Effector CD8-positive, alpha-beta T cell (primary cell): ENCODE data around the gene ACER1.
A peak's percentile ranks its signal among the peaks of the same experiment; 100 is the strongest.
"Not testable (repeated sequence)": the region's sequence is repeated elsewhere in the genome, so short reads cannot be mapped to it uniquely, and the experiment has no call there.

Experiments
- DNase-seq: peaks from one replicate; lab custom pipeline; 2025; lab: John Stamatoyannopoulos, UW

ACER1 gene

DNA sequence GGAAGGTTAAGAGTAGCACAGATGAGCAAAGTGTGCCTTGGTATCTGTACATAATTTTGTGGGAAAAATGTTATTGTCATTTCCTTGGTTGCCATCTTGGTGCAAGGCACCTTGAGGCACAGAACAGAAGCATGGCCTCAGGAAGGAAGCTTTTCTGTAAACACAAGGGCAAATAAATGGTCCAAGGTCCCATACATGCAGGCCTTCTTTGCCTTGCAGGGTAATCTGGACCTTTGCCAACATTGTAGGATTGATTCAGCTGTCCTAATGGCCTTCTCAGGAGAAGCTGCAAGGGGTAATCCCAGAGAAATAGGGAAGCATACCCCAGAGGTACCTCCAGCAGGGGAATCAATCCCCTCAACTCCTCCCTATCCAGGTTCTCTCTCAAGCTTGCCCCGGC is 44.7 kb downstream of the ACER1 start:
- DNase-seq = no peak

DNA sequence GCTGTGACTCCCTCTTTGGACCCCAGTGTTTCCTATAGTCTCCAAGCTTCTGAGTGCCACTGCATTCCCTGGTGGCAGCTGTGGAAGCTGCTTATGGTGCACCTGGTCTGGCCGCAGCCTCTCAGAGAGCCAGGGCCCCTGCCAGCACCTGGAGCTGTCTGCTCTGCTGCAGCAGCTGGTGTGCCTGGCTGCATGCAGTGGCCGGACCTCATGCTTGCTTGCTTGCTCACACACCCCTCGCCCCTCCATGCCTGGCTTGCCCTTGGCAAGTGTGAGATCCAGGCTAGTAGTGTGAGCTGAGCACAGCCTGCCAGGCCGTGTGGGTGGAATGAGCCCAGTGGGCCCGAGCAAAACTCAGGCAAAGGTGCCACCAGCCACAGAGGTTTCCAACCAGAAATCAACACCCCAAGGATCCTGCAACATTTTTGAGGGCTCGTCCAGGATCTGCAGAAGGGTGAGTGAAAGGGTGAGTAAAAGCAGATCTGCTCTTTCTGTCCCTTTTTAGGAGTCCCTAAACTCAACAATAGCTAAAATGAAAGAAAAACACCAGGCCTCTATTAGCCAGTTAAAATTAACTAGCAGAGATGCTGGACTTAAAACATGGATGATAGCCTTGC is 46.0 kb downstream of the ACER1 start:
- no peak for DNase-seq

DNA sequence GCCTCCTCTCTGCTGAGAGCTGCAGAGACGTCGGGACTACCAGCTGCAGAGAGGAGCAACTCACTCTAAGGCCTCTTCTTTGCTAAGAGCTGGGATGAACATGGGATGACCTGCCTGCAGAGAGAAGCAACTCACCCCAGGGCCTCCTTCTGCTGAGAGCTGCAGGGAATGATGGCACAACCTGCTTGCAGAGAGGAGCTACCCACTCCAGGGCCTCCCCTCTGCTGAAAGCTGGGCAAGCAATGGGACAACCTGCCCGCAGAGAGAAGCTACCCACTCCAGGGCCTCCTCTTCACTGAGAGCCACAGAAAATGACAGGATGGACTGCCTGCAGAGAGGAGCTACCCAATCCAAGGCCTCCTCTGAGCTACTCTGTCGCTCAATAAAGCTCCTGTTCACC is 46.7 kb downstream of the ACER1 start:
- DNase-seq = no peak

DNA sequence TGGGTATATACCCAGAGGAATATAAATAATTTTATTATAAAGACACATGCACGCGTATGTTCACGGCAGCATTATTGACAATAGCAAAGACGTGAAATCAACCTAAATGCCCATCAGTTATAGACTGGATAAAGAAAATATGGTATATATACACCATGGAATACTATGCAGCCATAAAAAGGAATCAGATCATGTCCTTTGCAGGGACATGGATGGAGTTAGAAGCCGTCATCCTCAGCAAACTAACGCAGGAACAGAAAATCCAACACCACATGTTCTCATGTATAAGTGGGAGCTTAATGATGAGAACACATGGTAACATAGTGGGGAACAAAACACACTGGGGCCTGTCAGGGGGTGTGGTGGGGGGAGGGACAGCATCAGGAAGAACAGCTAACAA is 51.0 kb downstream of the ACER1 start:
- not testable (repeated sequence) for DNase-seq

DNA sequence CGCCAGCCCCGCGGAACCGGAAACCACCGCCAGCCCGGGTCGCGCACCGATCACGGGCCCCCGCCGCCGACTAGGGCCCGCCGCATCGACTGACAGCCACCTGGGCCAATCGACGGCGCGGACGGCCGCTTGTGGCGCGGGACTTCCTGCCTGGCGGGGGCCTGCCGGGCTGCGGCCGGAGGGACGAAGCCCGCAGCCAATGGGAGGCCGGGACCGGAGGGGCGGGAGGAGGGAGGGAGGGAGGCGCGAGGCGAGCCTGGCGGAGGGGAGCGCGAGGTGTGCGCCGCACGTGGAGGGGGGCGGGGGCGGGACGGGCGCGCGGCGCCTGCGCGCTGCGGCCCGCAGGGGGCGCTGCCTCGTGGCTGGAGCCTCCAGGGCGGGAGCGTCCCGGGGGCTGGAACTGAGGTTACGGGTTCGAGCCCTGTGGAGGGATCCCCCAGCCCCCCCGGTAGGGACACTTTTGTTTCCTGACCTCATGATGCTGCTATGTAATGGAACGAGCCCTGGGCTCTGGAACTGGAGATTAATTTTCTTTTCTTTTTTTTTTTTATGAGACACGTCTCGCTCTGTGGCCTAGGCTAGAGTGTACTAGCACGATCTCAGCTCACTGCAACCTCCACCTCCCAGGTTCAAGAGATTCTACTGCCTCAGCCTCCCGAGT is 53.4 kb downstream of the ACER1 start, which contains the start of gene MLLT1:
Gene MLLT1 (minus strand): TSS at position 45 of the 661 bp plus-strand sequence. CDS start 191 bp downstream, outside the sequence.
- peak; percentile 89 for DNase-seq

DNA sequence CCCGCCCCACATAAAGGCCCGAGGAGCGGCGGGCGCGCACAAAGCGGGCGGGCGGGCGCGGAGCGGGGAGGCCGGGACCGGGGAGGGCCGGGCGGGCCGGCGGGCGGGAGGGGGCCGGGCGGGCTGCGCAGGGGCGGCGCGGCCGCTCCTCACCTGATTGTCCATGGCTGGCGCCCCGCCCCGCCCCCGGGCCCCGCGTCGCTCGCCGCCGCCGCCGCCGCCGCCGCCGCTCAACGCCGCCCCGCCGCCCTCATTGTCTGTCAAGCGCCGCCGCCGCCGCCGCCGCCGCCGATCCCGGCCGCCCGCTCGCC is 53.8 kb downstream of the ACER1 start:
- no peak for DNase-seq

DNA sequence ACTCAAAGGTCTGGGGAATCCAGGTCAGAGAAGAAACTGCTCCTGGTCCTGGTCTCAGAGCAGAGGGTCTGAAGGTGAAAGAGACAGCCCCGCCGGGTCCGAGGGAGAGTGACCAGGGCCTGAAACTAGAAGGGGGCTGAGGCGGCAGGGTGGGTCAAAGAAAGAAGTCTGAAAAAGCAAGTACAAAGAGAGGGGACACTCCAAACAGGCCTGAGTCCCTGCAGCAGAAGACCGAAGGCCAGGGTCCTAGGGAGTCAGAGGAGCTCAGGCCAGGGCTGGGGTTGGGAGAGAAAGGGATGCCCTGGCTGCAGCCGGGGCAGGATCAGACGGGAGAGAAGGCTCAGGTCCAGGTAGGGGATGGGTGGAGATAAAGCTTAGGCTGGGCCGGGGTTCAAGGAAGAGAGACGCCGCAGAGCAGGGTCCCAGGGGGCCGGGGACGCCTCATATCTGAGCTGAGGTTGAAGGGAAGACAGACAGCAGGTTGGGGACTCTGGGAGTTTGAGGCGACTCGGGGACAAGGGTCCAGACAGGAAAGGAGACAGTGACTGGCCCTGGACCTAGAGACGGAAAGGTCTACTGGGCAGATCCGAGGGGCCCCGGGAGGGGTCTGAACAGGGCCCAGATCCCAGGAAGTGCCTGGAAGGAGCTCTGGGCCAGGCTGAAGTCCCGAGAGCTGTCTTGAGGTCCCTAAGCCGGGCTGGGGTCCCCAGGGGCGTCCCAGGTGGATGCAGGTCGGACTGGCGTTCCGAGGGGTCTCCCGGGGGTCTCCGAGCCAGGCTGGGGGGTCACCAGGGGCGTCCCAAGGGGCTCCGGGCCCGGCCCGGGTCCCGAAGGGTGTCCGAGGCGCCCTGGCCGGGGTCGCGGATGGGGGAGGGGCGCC is 54.4 kb downstream of the ACER1 start:
- peak; percentile 27 for DNase-seq

DNA sequence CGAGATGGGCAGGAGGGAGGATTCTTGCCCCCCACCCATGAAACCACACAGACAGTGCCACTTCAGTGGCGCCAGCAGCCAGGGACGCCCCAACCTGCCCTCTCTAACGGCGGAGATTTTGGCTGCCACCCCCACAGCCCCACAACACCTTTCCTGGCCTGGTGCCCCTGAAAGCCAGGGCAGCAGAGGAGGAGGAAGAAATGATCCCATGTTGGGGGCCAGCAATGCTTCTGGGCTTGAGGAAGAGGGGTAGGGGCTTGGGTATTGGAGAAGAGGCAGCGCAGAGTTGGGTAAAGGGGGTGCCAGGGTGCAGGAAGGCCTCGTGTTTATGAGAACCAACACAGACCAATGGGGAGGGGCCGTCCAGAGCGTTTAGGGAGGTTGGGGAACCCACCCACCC is 55.4 kb downstream of the ACER1 start:
- no peak for DNase-seq

DNA sequence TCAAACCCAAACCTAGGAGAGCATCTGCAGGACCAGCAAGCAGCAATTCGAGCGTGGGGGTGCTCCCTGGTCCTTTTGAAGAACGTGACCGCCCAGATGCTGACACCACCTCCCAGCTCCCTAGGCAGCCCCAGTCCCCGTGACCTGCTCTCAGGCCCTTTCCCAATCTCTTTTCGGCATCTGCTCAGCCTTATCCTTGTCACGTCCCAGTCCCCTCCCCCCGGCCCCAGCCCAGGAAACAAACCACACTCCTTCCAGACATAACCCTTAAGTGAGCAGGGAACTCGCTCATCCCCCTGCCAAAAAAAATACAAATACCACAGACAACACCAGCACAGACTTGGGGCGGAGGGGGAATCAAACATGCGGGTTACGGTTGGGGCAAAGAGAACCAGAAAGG is 57.0 kb downstream of the ACER1 start:
- no peak for DNase-seq

DNA sequence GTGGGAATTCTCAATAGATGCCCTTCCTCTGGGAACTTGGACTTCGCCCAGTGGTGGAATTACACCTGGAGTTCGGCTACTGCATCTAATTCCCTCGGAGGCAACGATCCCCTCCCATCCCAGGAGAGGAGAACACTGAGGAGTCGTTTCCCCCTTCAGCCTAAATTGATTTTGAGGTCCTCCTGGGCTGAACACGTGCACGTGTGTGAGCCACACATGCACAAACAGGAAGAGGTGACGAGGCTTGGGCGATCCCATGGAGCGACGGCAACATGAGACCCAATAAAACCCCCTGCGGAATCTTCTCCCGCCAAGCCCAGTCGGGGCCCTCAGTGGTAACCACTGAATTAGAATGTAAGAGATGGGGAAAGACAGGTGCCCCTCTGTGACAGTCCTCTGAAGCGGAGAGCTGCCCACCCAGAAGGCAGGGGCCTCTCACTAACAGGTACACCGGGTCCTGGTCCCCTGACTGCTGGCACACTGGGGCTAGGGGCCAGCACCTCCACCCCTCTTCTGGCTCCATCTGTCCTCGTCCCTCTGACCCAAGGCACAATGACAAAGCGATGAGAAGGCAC is 58.2 kb downstream of the ACER1 start:
- no peak for DNase-seq

DNA sequence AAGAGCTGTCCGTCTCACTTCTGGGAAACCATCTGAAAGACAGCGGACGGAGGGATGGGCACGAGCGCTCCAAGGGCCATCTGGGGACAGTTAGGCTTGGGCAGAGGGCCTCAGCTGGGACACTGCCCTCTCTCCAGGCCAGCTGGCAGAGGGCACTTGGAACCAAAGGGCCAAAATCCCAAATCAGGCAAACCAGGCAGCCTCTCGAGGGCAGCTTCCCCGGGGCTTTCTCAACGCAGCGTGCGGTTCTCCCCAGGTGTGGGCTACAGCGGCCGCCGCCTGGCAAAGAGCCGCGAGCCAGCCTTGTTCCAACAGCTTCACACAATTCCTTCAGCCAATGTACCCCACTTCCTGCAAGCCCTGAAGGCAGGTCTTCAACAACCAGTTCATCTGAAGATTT is 58.7 kb downstream of the ACER1 start:
- DNase-seq = no peak

DNA sequence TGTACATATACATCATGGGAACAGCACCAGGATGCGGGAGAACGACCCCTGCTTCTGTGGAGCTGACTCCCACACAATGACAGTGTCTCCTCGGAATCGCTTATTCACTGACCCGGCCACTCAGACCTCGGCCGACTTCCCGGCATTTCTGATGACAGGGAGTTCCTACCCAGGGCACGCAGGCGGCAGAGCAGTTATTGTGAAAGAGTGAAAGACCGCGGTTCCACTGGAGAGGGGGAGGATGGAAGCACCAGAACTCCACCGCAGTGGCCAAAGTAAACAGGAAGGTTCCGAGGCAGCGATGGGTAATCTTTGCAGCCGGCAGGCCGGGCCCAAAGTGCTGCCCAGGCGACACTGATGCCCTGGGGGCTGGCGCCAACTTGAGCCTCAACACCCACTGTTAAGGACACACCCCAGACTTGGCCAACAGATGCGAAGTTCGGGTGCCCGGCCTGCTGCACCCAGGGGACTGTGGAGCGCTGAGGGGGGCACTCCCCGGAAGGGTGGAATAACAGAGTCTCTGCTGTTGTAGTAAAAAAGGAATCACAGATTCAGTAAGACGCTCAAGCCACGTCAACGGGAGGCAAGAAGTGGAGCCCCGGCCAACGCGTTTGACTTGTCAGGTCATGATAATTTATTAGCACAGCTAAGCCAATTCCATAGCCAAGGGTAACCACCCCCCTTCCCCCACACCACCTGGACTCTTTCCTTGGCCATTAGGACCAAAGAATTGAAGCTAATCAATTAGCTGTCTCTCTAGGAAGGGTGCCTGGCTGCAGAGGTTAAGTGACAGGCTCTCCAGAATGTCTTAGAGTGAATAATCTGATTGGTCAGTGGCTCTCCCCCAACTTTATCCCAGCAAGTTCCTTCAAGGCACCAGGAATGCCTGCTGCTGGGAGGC is 59.5 kb downstream of the ACER1 start:
- DNase-seq = no peak

DNA sequence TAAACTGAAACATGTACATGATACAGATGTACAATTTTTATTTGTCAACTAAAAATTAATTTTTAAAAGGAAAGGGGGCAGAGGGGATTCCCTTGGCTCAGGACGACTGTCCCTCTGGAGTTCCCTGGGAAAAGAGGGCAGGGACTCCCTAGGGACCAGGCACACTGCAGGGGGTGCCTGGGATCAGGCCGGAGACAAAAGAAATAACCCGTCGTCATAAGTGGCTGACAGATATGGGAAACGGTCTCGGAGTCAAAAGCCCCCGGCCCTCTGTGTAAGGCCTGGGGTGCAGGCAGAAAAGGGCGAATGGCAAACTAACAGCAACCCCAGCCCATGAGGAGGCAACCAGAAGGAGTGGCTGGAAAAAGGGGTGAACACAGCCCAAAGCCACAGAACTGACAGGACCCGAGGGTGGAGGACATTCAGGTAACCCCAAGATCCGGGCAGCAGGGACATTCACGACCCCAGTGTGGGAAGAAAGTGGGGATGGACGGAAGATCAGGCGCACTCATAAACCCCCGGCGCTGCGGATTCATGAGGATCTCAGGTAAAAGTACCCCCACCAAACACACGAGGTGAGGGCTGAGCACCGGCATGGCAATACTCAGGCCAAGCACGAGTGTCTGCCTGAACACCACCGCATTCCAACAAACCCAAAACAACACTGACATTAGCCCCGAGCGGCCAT is 60.4 kb downstream of the ACER1 start:
- DNase-seq = no peak

DNA sequence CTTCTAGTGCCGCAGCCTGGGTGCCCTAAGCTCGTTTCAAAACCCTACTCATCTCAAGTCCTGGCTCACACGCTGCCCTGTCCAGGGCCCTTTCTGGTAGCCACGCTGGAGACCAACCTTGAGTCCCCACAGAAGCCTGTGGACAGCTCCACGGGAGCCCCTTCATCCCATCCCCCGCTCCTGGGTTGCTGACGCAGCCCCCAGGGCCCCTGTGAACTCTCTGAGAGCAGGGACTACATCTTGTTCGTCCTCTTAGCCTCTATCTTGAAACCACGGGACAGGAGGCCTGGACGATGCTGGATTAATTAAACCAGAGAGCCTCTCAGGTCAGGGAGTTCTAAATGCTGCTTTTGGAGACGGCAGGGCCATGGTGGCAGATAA is 61.0 kb downstream of the ACER1 start:
- DNase-seq = no peak

DNA sequence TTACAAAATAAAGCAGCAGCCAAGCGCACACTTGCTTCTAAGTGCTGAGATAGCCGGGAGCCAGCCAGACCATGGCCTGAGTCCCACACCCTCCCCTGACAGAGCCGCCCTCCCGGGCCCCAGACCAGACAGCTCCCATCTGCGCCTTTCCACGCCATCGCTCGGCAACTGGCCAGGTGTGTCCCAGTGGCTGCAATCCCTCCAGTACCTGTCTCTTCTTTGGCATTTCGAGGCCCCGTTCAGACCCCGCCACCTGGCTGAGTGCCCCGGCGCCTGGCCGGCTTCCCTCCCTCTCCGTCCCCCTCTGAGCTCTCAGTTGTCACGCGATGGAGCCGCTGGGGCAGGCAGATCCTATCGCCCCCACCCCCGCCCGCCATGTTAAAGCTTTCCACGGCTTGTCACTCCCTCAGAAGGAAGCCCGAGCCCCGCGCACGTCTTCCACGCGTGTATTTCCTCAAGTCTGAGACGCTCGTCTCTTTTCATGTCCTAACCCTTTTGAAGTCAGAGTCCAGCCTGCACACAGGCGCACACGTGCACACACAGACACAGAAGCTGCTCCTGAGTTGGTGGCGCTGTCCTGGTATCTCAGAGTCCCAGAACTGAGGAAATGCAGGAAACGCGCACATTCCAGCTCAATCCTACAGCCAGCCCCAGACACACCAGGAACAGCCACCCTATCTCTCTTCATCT is 61.5 kb downstream of the ACER1 start:
- DNase-seq = no peak

DNA sequence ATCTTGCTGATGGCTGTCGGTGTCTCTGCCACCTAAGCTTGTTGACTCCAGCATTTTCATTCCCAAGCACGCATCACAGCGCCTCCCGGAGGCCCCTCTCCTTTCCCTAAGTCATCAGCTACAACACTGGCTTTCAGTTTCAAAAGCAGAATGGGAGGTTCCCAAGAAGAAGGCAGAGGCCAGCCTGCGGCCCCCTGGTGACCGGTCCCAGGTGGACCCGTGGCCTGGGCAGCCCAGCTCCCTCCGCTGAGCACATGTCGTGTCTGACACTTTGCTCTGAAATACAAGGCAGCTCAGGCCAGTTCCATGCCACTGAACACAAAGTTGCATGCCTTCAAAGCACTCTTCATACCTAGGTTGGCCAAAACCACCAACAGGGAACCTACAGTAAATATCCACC is 62.2 kb downstream of the ACER1 start:
- no peak for DNase-seq

DNA sequence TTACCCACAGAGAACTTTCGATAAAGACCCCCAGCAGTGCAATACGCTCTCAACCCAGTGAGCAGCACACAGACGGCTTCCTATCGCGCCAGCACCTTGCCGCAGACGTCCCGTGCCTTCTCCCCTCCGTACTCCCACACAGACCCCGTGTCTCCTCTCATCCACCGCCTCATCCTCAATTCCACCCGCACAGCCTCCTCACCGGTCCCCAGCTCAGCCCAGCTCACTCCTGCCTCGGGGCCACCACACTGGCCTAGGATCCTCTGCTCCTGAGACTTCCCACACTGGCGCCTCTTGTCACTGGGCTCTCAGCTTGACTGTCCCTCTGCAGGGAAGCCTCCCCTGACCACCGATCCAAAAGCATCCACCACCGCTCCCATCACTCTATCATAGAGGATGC is 62.6 kb downstream of the ACER1 start:
- DNase-seq = no peak

DNA sequence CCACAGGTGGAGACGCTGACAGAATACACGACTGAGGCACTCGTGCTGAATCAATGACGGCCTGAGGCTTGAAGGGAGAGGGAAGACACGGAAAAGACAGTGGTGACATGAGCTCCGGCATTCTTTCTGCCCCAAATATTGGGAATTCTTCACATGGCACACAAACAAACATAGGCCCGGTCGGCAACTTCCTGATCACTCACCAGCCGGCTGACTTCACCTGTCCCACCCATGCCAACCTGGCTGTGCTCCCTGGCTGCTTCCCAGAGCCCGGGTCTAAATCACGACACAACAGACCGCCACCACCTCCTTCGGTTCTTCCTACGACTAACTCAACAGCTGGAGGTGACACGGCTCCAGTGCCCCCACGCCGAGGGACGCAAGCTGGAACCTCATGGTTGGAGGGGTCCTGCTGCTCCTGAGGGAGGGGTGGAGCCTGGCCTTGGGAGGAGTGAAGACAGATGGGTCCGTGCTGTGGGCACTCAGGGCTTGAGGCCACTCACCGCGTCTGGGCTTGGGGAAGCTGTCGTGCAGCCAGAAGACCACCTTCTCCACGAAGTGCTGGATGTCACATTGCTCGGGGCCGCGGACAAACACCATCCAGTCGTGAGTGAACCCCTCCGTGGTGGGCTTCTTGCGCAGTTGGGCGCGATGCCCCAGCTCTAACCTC is 63.2 kb downstream of the ACER1 start:
- DNase-seq = no peak

DNA sequence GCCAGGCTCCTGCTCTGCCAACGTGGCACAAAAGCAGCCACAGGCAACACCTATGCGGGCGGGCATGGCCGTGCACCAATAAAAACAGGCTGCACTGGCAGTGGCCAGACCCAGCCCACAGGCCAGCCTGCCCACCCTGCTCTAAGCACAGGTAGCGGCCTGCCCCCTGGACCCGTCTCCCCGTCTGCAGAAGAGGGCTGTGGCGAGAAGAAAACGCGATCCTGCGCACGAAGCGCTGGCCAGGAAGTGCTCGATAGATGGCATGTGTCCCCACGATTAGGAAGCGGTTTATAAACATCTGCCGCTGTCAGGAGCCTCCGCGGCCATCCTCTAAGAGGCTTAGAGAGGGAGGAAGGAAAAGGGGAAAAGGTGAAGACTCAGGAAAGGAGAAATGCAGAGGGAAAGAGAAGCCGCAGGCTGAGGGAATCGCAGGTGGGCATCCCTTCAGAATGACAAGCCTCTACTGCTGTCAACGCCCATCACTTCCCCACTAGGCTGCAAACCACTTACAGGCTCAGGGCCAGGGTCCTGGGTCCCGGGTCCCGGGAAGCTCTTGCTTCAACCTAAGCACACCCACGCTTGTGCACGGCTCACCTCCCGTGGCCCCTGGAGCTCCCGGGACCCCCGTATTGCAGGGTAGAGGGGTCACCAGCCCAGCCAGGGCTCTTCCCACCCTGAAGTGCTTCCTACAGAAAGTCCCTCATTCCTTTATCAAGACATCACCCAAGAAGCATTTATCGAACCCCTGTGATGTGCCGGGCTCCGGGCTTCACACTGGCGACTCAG is 64.1 kb downstream of the ACER1 start:
- DNase-seq = no peak
